Left kidney (tissue), 2 donors: ENCODE results near the gene THSD8. TPM values are rescaled to one million over a fixed set of nuclear protein-coding genes. Genes with fewer than 3 reads are reported as not detected.
A peak's percentile ranks its signal among the peaks of the same experiment; 100 is the strongest.
"Not testable (repeated sequence)": the region's sequence is repeated elsewhere in the genome, so short reads cannot be mapped to it uniquely, and the experiment has no call there.

ENCODE experiments used
- DNase-seq: peaks from one replicate; pipeline ENCODE4 v3.0.0-alpha.2; 2013
- polyA plus RNA-seq: library from polyadenylated mRNA; unstranded; fragments of 120-200 nt; gene quantifications from one replicate; pipeline ENCODE4 v1.2.1, GENCODE V29; 2013; ENCODE audit not compliant: insufficient read length

The THSD8 gene
- polyA plus RNA-seq, 1 donor, result 5.4 TPM

DNA sequence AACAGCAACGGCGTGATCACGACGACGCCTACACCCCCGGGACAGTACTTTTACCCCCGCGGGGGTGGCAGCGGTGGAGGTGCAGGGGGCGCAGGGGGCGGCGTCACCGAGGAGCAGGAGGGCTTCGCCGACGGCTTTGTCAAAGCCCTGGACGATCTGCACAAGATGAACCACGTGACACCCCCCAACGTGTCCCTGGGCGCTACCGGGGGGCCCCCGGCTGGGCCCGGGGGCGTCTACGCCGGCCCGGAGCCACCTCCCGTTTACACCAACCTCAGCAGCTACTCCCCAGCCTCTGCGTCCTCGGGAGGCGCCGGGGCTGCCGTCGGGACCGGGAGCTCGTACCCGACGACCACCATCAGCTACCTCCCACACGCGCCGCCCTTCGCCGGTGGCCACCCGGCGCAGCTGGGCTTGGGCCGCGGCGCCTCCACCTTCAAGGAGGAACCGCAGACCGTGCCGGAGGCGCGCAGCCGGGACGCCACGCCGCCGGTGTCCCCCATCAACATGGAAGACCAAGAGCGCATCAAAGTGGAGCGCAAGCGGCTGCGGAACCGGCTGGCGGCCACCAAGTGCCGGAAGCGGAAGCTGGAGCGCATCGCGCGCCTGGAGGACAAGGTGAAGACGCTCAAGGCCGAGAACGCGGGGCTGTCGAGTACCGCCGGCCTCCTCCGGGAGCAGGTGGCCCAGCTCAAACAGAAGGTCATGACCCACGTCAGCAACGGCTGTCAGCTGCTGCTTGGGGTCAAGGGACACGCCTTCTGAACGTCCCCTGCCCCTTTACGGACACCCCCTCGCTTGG, 9.6 kb upstream of the THSD8 start:
- DNase-seq, result no peak

- no peak for DNase-seq
These were observed 9.0 kb upstream of the THSD8 start for GRCh38 chr19:12792853-12793289.

DNA sequence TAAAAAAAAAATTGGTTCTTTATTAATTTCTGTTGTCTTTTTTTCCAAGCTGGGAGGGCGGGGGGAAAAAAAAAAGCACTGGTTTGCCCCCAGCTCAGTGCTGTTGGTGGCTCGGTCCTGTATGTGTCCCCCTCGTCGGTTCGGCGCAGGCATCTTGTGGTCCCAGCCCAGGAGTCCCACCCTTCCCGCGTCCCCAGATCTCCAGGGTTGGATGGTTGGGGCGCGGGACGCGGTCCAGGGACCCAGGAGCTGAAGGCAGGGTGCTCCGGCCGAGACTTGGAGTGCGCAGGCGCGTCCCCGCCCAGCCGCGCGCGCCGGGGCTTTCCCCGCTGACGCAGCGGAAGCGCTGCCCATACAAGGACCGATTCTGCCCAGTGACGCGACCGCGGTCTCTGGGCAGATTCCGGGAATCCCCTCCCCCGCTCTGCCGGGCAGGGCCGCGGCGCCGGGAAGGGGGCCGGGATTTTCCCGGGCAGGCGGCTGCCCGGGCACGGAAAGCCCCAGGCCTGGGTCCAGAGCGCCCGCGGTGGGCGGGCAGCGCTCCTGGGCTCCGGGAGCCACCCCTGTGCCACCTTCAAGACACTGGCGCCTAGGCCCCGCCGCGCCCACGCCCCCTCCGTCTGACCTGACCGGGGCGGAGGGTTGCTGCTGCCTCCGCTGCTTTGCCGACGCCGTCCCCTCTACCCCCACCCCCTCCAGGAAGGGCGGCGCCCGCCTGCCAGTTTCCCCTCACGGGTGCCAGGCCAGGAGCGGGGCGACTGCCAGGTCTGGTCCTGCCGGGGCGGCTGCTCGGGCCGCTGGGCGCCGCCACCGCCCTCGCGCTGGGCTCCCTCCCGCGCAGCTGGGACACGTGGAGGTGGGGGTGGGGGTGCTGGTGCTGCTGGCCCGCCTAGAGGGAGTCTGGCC, 8.3 kb upstream of the THSD8 start:
- peak; percentile 93 for DNase-seq

GRCh38 chr19:12794196-12794941, 7.5 kb upstream of the THSD8 start:
- no peak for DNase-seq

GRCh38 chr19:12794971-12795381, 6.9 kb upstream of the THSD8 start:
- DNase-seq, result no peak

- no peak for DNase-seq
These were observed 5.5 kb upstream of the THSD8 start for GRCh38 chr19:12796146-12797071.

- no peak for DNase-seq
These were observed 4.7 kb upstream of the THSD8 start for GRCh38 chr19:12797141-12797587.

DNA sequence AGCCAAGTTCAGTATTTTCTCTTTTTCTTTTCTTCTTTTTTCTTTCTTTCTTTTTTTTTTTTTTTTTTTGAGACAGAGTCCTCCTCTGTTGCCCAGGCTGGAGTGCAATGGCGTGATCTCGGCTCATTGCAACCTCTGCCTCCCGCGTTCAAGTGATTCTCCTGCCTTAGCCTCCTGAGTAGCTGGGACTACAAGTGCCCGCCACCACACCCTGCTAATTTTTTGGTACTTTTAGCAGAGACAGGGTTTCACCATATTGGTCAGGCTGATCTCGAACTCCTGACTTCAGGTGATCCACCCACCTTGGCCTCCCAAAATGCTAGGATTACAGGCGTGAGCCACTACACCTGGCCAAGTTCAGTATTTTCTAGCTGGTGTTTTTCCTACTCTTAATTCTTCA, 4.3 kb upstream of the THSD8 start:
- not testable (repeated sequence) for DNase-seq

DNA sequence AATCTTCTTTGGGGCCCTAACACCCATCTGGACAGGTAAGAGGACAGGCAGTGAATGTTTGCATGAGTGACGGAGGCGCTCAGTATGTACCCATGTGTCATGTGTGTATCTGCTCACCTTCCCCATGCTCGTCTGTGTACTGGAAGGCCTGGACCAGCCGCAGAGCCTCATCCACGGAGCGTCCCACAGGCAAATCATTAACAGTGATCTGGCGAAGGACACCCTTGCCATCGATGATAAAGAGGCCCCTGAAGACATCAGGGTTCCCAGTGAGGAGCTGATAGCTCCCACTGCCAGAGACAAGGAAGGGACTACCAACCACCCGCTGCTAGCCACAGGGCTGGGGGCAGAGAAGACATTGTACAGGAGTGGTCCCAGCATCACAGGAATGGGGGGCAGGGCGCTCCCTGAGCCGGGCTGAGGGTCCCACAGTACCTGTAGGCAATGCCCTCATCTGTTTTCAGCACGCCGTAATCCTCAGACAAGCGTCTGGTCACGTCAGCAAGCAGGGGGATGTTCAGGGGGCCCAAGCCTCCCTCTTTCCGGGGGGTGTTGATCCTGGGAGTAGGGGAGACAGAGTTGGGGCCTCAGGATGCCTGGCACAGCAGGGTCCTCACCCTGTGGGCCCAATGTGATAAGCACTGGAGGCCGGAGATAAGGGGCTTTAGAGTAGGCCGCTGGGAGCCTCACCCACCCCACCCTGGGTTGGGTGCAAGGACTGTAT, 2.0 kb upstream of the THSD8 start:
- no peak for DNase-seq

DNA sequence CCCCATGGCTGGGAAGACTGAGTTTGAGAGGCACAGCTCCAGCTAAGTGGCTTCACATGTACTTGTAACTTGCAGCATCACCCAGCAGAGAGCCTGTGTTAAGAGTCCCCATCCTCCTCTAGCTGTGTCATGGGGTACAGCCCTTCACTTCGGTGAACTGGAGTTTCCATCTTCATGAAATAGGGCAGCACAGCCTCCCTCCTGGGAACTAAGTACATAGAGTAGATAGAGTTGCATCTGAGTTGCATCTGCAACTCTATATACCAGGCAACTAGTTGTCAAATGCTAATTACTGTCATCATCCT, 1.5 kb upstream of the THSD8 start:
- DNase-seq, result no peak

- no peak for DNase-seq
These were observed 875 bp upstream of the THSD8 start for GRCh38 chr19:12800923-12801465.

- no peak for DNase-seq
These were observed 618 bp downstream of the THSD8 start for GRCh38 chr19:12802267-12803106.

- no peak for DNase-seq
These were observed 2.2 kb downstream of the THSD8 start for GRCh38 chr19:12804051-12804450.

DNA sequence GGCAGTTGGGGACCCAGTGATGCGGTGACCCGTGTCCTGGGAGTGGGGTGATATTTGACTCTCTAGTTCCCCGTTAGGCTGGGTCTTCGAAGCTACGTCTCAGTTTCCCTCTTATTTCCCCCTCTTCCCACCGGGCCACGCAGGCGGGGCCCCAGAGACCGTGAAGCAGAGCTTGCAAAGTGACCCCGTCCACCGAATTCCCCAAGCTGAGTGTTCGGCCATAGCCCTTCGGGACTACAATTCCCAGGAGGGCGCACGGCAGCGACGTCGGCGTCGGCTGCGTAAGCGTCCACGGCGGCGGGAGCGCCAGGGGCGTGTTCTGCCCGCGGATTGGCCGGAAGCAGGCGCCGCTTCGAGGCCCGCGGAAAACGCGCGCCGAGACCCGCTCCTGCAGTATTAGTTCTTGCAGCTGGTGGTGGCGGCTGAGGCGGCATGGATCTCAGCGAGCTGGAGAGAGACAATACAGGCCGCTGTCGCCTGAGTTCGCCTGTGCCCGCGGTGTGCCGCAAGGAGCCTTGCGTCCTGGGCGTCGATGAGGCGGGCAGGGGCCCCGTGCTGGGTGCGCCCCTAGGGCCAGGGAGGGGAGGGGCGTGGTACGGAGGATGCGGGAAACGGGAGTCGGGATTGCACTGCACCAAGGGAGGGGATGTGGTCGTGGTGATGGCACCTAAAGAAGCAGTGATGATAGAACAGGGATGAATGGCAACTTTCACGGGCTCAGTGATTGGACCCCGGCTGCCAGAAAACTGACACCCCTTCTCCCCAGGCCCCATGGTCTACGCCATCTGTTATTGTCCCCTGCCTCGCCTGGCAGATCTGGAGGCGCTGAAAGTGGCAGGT, 4.6 kb downstream of the THSD8 start, which contains the start of gene RNASEH2A:
Gene RNASEH2A, plus strand, starts transcription at position 343 of the 840 bp plus-strand sequence. Its CDS starts 90 bp downstream, at position 433.
- DNase-seq, result peak; percentile 89

DNA sequence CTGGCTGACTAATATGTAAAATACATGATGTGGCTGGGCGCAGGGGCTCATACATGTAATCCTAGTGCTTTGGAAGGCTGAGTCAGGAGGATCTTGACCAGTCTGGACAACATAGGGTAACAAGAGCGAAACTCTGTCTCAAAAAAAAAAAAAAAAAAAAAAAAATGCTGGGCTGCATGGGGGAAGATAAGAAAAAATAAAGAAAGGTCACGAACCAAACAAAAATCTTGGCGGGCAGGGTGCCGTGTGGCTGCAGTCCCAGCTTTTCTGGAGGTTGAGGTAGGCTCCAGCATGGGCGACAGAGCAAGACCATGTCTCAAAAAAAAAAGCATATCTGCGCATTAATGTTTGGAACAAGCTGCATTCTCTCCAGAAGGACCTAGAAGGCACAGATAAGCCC, 13.2 kb downstream of the THSD8 start:
- no peak for DNase-seq

DNA sequence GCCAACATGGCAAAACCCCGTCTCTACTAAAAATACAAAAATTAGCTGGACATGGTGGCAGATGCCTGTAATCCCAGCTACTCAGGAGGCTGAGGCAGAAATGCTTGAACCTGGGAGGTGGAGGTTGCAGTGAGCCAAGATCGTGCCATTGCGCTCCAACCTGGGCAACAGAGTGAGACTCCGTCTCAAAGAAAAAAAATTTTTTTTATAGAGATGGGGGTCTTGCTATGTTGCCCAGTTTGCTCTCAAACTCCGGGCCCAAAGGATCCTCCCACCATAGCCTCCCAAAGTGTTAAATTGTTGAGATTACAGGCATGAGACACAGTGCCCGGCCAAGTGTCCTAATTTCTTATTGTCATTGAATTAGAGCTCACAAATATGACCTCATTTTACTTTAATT, 15.3 kb downstream of the THSD8 start:
- DNase-seq, result not testable (repeated sequence)

DNA sequence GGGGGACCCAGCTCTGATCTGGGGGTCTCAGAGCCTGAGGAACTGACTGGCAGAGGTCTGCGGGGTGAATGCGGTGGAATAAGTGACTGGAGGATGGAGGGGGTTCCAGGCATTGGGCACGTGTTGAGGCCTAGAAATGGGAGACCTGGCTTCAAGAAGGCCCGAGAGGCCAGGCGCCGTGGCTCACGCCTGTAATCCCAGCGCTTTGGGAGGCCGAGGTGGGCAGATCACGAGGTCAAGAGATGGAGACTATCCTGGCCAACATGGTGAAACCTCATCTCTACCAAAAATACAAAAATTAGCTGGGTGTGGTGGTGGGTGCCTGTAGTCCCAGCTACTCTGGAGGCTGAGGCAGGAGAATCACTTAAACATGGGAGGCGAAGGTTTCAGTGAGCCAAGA, 15.9 kb downstream of the THSD8 start:
- DNase-seq, result not testable (repeated sequence)

DNA sequence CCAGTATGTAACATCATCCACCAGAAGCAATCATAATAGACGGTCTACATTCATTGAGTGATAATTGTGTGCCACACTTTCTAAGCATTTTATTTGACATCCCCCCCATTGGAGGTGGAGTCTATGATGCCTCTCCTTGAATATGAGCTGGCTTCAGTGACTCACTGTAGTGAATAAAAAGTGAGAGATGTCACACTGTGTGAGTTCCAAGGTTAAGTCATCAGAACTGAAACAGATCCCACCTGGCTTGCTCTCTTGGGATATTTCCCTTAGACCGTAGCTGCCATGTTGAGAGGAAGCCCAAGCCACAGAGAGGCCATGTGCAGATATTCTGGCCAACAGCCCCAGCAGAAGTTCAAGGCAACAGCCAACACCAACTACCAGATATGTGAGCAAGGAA, 19.9 kb downstream of the THSD8 start:
- no peak for DNase-seq
